ENCODE data around the gene KANSL2.

KANSL2 gene

GRCh38 chr12:48691826-48692487 lies 9.9 kb upstream of the KANSL2 start:
- no peak for DNase-seq (ENCODE audit: low read depth)
- H3K4me3 ChIP-seq (ENCODE audit: low read depth, low read length) = no peak overlapping the region
- TF ChIP-seq MYC (IDR thresholded peaks at IDR 0.05; ENCODE audit: low read depth, low read length) (no peak), CTCF (IDR thresholded peaks at IDR 0.05; ENCODE audit: low read depth, low read length) (no peak), MAX (IDR thresholded peaks at IDR 0.05; ENCODE audit: low read depth, low read length) (no peak), POLR2A (IDR thresholded peaks at IDR 0.05; ENCODE audit: extremely low read depth, insufficient read length) (no peak)

- no peak for TF ChIP-seq POLR2A (IDR thresholded peaks at IDR 0.05; ENCODE audit: extremely low read depth, insufficient read length)
- TF ChIP-seq CTCF (IDR thresholded peaks at IDR 0.05; ENCODE audit: low read depth, low read length) = no peak
- no peak overlapping the region for H3K4me3 ChIP-seq (ENCODE audit: low read depth, low read length)
- no peak for DNase-seq (ENCODE audit: low read depth)
These were observed 9.0 kb upstream of the KANSL2 start for GRCh38 chr12:48690990-48691389.

- TF ChIP-seq MAX (IDR thresholded peaks at IDR 0.05; ENCODE audit: low read depth, low read length) = no peak
- TF ChIP-seq POLR2A (IDR thresholded peaks at IDR 0.05; ENCODE audit: extremely low read depth, insufficient read length) = no peak
- TF ChIP-seq CTCF (IDR thresholded peaks at IDR 0.05; ENCODE audit: low read depth, low read length) = no peak
- no peak for TF ChIP-seq MYC (IDR thresholded peaks at IDR 0.05; ENCODE audit: low read depth, low read length)
- no peak overlapping the region for H3K4me3 ChIP-seq (ENCODE audit: low read depth, low read length)
- no peak for DNase-seq (ENCODE audit: low read depth)
These were observed 8.4 kb upstream of the KANSL2 start for GRCh38 chr12:48690436-48690835.

GRCh38 chr12:48688836-48689235 lies 6.8 kb upstream of the KANSL2 start:
- DNase-seq (ENCODE audit: low read depth) = no peak
- no peak for TF ChIP-seq POLR2A (IDR thresholded peaks at IDR 0.05; ENCODE audit: extremely low read depth, insufficient read length)
- TF ChIP-seq MAX (IDR thresholded peaks at IDR 0.05; ENCODE audit: low read depth, low read length) = no peak
- TF ChIP-seq MYC (IDR thresholded peaks at IDR 0.05; ENCODE audit: low read depth, low read length) = no peak
- no peak for TF ChIP-seq CTCF (IDR thresholded peaks at IDR 0.05; ENCODE audit: low read depth, low read length)
- no peak overlapping the region for H3K4me3 ChIP-seq (ENCODE audit: low read depth, low read length)

- no peak for TF ChIP-seq MYC (IDR thresholded peaks at IDR 0.05; ENCODE audit: low read depth, low read length)
- no peak for TF ChIP-seq CTCF (IDR thresholded peaks at IDR 0.05; ENCODE audit: low read depth, low read length)
- TF ChIP-seq POLR2A (IDR thresholded peaks at IDR 0.05; ENCODE audit: extremely low read depth, insufficient read length) = no peak
- TF ChIP-seq MAX (IDR thresholded peaks at IDR 0.05; ENCODE audit: low read depth, low read length) = no peak
- DNase-seq (ENCODE audit: low read depth) = no peak
- H3K4me3 ChIP-seq (ENCODE audit: low read depth, low read length) = no peak overlapping the region
These were observed 5.6 kb upstream of the KANSL2 start for GRCh38 chr12:48687592-48687991.
